Measurements from ENCODE around the gene EIF2AK3.

Gene EIF2AK3

DNA sequence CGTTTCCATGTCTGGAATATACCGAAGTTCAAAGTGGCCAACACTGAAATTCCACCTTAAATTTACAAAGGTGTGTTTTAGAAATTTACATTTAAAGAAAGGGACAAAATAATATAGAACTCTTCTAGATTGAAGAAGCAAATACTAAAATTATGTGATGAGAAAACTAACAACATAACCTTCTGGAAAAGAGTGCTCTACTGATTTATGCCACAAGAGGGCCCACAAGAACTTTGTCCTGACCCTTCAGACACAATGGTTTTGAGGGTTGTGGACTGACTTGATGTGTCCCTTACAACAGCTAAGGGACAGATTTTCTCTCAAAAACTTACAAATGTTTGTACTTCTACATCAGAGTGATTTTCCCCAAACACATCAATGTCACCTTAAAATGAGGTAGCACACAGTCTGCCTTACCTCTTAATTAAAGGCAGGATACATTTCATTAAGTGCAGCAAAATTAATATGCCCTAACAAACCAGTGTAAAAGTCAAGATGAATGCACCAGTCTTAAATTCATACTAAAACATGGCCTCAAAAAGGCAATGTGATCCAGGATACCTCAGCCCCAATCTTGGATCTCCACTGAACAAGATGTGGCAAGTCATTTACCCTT lies 36.2 kb downstream of the EIF2AK3 start:
- TF ChIP-seq, protein P1, sequence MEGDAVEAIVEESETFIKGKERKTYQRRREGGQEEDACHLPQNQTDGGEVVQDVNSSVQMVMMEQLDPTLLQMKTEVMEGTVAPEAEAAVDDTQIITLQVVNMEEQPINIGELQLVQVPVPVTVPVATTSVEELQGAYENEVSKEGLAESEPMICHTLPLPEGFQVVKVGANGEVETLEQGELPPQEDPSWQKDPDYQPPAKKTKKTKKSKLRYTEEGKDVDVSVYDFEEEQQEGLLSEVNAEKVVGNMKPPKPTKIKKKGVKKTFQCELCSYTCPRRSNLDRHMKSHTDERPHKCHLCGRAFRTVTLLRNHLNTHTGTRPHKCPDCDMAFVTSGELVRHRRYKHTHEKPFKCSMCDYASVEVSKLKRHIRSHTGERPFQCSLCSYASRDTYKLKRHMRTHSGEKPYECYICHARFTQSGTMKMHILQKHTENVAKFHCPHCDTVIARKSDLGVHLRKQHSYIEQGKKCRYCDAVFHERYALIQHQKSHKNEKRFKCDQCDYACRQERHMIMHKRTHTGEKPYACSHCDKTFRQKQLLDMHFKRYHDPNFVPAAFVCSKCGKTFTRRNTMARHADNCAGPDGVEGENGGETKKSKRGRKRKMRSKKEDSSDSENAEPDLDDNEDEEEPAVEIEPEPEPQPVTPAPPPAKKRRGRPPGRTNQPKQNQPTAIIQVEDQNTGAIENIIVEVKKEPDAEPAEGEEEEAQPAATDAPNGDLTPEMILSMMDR (IDR thresholded peaks at IDR 0.05): peak; percentile 69

DNA sequence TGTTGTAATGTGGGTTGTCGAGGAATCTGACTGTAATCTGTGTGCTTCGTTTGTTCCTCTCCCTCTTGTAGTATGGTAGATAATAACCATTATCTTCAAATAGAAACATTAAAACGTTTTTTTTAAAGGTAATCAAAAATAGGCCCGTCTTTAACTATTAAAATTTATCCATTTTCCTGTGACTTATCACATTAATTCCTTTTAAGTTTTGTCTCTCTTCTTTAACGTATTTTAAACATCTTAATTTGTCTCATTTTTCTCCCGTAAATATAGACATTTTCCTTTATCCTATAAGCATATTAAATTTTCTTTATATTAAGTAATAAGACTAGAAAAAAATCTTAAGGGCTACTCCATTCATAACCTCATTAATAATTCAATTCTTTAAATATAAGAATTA lies 41.3 kb downstream of the EIF2AK3 start:
- TF ChIP-seq, protein P1 (IDR thresholded peaks at IDR 0.05): no peak

DNA sequence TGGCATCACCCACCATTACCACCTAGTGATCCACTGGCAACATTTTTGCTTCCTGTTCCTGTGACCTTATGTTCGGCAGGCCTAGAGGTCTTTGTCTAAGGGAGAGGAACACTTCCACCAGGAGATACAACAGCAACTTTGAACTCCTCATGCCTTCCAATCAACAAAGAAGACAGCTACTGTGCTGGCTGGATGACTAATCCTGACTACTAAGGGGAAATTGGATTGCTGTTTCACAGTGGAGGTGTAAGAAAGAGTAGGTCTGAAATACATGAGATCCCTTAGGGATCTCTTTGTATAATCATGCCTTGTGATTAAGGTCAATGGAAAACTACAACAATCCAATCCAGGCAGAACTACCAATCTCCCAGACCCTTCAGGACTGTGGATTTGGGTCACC lies 45.2 kb downstream of the EIF2AK3 start:
- TF ChIP-seq, protein P1 (IDR thresholded peaks at IDR 0.05): no peak

DNA sequence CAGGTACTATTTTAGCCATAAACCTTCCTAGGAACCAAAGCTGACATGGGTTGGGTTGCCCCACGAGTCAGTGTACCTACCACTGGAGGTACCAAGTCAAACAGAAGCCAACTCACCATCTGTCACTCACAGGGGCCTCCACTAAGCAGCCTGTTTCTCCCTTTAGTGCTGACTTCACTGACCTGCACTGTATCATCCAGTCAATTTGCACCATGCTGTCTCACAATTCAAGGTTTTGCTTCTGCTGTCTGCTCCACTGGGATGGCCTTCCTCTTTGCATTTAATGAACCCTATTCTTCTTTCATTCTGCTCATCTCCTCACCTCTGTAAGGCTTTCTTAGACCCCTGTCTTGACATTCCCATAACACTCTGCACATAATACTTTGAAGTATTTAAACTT lies 47.2 kb downstream of the EIF2AK3 start:
- TF ChIP-seq, protein P1 (IDR thresholded peaks at IDR 0.05): no peak

DNA sequence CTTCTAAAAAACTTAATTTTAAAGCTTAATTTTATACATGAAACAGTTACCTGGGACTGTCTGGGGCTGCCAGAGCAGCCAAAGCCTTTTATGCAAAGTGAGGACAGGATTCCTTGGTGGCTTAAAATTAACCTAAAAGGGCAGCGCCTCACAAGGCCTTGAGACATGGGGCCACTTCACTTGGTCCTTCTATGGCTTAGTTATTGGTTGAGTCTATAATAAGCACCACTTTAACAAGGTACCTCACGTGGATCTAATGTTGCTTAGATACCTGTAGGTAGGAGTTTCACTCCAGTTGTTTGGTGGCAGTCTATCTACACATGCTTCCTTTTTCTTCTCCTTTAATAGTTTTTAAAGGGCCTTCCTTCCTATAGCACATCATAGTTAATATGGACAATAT lies 51.6 kb downstream of the EIF2AK3 start:
- TF ChIP-seq, protein P1 (IDR thresholded peaks at IDR 0.05): no peak

DNA sequence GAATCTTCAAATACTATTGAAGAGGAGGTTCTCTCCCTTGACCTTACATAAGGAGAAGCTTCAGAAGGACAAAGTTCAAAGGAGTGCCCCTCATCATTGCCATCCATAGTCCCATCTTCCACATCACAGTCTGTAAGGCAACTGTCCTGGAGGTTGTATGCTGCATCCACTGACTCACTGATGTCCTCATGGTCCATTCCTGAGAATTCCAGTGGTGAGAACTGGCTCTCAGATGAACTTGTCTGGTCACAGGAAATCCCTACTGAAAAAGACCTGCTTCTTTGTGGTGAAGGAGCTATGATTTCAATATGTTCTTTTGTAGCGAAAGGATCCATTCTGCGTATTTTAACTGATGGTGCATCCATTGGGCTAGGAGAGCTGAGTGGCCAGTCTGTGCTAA lies 52.2 kb downstream of the EIF2AK3 start:
- TF ChIP-seq, protein P1 (IDR thresholded peaks at IDR 0.05): no peak

DNA sequence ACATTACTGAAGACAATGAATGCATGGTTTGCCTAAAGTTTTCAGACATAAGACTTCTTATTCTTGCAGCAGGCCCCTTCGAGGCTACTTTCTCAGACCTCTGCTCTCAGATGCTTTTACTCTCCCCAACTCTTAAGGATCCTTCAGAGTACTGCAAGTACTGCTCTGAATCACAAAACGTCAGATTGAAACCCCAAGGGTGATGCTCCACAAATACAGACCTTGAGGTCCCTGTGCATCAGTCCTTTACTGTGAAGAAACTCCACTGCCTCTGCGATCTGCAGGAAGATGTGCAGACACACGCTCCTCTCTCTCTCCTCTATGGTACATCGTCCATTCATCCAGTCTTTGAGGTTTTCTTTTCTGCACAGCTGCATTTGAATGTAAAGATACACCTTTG lies 52.8 kb downstream of the EIF2AK3 start:
- TF ChIP-seq, protein P1 (IDR thresholded peaks at IDR 0.05): no peak

DNA sequence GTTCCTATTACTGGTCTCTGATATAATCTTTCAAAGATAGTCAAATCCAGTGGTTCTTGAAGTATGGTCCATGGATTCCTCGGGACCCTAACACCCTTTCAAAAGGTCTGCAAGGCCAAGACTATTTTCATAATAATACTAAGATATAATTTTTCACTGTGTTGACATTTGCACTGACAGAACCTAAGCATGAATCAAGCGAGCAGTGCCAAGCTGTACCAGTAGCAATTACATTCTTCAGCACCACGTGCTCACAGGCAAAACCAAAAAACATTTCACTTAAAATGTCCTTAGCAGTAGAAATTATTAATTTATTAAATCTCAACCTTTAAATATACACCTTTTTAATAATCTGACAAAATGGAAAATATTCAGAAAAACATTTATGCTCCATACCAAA lies 59.1 kb downstream of the EIF2AK3 start:
- TF ChIP-seq, protein P1 (IDR thresholded peaks at IDR 0.05): no peak
